ENCODE results near the gene LAMB4.
"Not testable (repeated sequence)": the region's sequence is repeated elsewhere in the genome, so short reads cannot be mapped to it uniquely, and the experiment has no call there.

The LAMB4 gene

DNA sequence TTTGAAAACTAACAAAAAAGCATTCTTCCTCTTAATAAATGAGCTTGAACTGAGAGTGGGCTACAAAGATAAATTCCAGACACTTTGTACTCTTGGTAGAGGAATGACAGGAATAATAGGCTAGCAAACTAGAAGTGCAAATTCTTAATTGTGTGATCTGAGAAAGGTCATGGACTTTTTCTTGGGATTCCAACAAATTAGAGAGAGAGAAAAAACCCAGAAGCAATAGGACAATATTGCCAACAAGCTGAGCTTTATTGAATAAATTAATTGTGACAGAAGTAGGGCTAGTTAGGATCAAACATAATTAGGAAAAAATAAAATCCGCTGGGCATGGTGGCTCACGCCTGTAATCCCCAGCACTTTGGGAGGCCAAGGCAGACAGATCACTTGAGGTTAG is 85.8 kb downstream of the LAMB4 start:
- no peak for DNase-seq (ENCODE audit: low read depth)

DNA sequence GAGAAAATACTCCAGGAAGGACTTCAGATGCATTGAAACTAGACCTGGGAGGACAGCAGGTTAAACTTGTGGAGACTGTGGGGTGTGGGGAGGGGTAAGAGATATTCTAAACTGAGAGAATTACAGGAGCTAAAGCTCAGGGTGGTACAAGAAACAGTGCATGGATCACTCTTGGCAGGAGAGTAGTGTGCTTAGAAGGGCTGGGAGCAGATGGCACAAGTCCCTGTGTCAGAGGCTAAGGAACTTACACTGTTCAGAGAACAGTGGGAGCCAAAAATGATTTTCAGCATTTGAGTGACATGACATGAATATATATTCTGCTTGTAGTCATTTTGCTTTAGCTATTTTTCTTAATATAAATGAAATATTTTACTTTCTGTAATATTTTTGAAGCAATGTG is 91.2 kb downstream of the LAMB4 start:
- DNase-seq (ENCODE audit: low read depth) = no peak

DNA sequence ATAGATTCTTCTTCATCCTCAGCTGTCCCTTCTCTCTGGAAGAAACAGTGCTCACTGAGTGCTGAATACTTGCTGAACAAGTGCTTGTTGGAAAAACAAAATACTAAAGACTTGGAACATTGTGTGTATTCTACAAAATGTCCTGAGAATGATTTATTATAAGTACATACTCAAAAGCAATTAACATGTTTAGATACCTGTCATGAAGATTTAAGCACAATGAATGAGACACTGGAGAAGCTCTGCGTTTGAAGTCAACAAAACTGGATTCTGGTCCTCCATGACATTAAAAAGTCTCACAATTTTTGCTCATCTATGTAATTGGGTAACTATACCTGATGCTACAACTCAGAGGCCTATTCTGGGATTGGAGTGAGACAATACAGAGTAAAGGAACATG is 92.4 kb downstream of the LAMB4 start:
- DNase-seq (ENCODE audit: low read depth) = no peak

DNA sequence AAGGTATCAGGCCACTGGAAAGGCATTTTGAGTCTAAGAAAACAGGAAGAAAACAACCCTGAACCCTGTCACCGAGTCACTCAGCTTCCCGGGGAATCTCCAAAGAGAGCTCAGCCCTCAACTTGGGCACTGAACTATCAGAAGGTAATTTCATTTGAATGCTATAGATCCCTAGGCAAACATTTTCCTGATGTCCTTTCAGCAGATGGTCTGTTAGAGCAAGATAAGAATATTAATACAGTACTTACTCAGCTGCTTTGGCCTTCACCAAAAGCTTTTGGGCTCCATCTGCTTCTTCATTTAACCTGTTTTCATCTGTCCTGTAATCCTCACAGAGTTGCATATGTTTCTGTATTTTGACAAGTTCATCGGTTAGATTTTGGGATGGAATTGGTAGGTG is 93.0 kb downstream of the LAMB4 start:
- no peak for DNase-seq (ENCODE audit: low read depth)

DNA sequence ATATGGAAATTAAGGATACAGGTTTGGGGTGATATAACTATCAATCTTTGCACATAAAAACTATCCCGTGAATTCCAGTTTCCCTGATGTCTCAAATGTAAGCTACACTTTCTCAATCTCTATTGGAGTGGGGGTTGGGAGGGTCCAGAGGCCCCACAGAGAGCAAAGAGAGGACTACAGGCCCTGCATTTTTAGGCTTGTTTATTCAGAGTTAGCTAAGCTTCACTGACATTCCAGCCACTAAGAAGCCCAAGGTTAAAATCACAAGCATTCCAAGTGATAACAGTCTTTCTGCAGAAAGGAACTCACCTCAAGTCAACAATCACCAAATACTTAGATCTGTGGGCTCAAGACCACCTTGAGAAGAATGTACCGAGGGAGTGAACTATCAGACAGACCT is 95.6 kb downstream of the LAMB4 start:
- no peak for DNase-seq (ENCODE audit: low read depth)

- DNase-seq (ENCODE audit: low read depth) = no peak
Observed at GRCh38 chr7:108033776-108034497, 96.2 kb downstream of the LAMB4 start.

GRCh38 chr7:108033309-108033708 is 96.9 kb downstream of the LAMB4 start:
- not testable (repeated sequence) for DNase-seq (ENCODE audit: low read depth)

GRCh38 chr7:108030516-108030915 is 99.6 kb downstream of the LAMB4 start:
- no peak for DNase-seq (ENCODE audit: low read depth)

- no peak for DNase-seq (ENCODE audit: low read depth)
Observed at GRCh38 chr7:108029034-108029433, 101.1 kb downstream of the LAMB4 start.

DNA sequence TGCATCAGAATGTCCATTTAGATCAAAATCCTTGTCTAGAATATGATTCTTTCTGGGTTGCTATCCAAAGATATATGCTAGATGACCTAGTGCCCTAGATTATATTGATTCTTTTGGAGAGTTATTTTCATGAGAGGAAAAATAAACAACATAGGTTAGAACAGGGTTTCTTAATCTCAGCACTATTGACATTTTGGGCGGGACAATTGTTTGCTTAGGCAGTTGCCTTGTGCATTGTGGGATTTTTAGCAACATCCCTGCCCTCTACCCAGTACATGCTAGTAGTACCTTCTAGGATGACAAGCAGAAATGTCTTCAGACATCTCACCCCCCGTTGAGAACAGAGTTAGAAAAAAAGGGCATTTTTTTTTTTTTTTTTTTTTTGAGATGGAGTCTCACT is 102.0 kb downstream of the LAMB4 start:
- DNase-seq (ENCODE audit: low read depth) = no peak

- no peak for DNase-seq (ENCODE audit: low read depth)
Observed at GRCh38 chr7:108027239-108027638, 102.9 kb downstream of the LAMB4 start.

DNA sequence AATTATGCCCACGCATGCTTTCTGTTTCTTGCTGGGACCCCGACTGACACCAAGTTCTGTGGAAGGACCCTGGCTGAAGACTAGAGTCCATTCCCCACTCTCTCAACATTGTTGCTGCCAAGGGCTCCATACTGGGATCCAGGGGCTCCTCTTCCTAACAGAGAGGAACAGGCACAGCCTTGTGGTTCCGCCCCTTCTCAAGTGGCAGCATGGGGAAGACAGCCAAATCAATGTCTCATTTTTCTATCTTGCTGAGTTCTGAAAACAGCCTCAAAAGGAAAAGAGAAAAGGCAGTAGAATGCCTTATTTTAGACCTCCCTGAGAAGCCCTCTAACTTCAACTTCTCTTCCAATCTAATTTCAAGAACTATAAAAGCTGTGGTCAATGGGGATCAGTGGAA is 103.5 kb downstream of the LAMB4 start:
- DNase-seq (ENCODE audit: low read depth) = no peak

GRCh38 chr7:108026116-108026515 is 104.0 kb downstream of the LAMB4 start:
- no peak for DNase-seq (ENCODE audit: low read depth)

DNA sequence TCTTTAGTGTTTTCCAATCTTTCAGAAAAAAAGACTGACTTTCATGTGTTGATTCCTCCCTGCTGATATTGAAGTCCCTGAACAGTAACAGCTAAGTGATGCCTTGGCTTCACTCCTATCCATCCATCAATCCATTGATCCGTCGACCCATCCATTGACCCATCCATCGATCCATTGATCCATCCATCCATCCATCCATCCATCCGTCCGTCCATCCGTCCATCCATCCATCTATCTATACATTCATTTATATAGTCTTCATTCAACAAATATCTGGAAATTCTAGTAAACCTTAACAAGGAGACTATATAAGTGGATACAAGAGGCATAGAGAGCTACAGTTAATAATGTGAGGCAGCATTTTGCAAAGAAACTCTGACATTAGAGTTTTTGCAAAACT is 105.6 kb downstream of the LAMB4 start:
- DNase-seq (ENCODE audit: low read depth) = no peak

DNA sequence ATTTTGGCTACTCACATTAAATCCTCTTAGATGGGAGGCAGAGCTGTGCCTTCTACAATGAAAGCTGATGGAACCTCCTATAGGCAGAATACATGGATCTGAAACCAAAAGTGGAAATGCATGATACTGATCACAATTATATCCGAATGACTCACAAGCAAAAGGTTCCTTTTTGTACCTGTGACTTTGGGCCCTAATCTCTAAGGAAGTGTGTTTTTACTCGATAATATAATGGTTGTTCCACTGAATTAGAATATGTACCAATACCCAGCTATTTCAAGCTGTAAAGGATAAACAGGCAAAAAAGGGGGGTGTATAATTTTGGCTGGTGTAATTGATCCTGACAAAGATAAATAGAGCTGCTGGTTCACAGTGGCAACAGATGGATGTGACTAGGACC is 109.6 kb downstream of the LAMB4 start:
- no peak for DNase-seq (ENCODE audit: low read depth)

GRCh38 chr7:108018668-108019067 is 111.5 kb downstream of the LAMB4 start:
- DNase-seq (ENCODE audit: low read depth) = no peak

- DNase-seq (ENCODE audit: low read depth) = no peak
Observed at GRCh38 chr7:108017776-108018151, 112.4 kb downstream of the LAMB4 start.

GRCh38 chr7:108016841-108017775 is 113.1 kb downstream of the LAMB4 start:
- DNase-seq (ENCODE audit: low read depth) = no peak

GRCh38 chr7:108015740-108016139 is 114.4 kb downstream of the LAMB4 start:
- no peak for DNase-seq (ENCODE audit: low read depth)

DNA sequence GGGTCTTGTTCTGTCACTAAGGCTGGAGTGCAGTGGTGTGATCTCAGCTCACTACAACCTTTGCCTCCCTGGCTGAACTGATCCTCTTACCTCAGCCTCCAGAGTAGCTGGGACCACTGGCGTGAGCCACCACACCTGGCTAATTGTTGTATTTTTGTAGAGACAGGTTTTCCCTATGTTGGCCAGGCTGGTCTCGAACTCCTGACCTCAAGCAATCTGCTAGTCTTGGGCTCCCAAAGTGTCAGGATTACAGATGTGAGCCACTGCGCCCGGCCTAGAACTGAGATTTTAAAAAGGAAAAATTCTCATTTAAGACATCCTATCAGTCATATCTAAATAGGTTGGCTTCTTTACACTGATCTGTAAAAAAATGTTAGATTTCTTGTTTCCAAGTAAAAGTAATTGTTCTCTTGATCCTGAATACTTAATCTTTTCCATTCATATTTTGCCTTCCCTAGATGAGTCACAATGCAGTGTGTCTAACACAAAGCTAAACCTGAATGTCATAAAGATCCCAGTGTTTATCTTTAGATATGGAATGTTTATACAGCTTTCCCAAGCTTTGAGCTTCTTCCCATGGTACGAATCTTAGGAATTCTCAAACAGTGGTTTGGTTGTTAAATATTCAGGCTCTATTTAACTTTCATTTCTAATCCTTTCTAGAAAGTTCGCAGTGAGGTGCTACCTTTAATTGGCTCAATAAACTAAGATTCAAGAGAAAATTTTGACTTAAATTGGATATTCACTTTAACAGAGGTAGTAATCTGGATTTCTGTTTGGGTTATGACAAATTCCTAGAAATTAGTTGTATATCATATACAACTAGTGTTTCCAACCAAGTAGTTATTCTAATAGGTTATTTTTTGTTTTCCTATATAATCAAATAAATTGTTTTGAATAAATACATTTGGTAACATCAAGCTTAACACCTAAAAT is 115.1 kb downstream of the LAMB4 start:
- no peak for DNase-seq (ENCODE audit: low read depth)

DNA sequence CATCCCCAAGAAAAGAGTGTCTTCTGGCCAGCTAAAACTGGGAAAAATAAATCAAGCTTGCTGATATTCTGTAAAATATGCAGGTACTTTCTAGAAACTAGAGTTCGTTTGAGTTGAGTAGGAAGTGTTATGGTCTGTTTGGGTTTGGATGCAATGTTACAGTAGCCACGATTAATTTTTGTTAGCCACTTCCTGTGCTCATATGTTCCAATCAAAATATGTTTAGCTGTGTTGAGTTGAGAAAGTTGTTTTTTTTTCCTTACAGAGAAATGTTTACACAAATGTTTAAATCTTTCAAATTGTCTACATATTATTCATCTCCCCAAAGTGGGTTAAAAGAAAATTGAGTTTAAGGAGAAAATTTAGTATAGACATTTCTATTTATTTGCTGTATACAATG is 115.9 kb downstream of the LAMB4 start:
- no peak for DNase-seq (ENCODE audit: low read depth)
